GM13976 (cell line): ENCODE data around the gene NEXN.

ENCODE experiments used
- DNase-seq: peaks from one replicate; pipeline ENCODE4 v3.0.0; 2012; ENCODE audit warnings: low spot score
- in situ Hi-C: fragments of 300-500 bp; cut with MboI; formaldehyde crosslinking; loops from one replicate; pipeline ENCODE4 v1.12.0; 2022; ENCODE audit warnings: low sequenced_read_pairs, mixed read lengths, inconsistent platforms; ENCODE audit not compliant: unreplicated experiment
- TF ChIP-seq, protein P1 (sequence below): IDR thresholded peaks from 2 replicates; pipeline ENCODE4 v1.5.1; 2012; ENCODE audit warnings: borderline replicate concordance, mild to moderate bottlenecking; ENCODE audit not compliant: insufficient read depth; ENCODE audit errors: extremely low read depth, missing control alignments, control extremely low read depth

NEXN gene

DNA sequence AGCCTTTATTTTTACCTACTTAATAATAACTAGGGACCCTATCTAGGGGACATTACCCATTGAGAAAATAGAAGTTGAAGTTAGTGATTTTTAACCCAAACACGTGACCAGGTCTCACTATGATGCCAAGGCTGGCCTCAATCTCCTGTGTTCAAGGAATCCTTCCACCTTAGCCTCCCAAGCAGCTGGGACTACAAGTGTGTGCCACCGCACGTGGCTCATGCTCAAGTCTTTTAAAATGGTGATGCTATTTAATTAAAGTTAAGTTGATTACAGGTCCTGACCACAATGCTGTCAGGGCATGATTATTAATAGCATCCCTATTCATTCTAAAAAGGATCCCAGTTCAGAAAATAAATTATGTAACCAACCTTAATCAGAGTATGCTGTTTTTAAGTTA is 65.5 kb downstream of the NEXN start:
- TF ChIP-seq, protein P1, sequence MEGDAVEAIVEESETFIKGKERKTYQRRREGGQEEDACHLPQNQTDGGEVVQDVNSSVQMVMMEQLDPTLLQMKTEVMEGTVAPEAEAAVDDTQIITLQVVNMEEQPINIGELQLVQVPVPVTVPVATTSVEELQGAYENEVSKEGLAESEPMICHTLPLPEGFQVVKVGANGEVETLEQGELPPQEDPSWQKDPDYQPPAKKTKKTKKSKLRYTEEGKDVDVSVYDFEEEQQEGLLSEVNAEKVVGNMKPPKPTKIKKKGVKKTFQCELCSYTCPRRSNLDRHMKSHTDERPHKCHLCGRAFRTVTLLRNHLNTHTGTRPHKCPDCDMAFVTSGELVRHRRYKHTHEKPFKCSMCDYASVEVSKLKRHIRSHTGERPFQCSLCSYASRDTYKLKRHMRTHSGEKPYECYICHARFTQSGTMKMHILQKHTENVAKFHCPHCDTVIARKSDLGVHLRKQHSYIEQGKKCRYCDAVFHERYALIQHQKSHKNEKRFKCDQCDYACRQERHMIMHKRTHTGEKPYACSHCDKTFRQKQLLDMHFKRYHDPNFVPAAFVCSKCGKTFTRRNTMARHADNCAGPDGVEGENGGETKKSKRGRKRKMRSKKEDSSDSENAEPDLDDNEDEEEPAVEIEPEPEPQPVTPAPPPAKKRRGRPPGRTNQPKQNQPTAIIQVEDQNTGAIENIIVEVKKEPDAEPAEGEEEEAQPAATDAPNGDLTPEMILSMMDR, result no peak
- no peak for DNase-seq
- in situ Hi-C loops, result no loop called here

DNA sequence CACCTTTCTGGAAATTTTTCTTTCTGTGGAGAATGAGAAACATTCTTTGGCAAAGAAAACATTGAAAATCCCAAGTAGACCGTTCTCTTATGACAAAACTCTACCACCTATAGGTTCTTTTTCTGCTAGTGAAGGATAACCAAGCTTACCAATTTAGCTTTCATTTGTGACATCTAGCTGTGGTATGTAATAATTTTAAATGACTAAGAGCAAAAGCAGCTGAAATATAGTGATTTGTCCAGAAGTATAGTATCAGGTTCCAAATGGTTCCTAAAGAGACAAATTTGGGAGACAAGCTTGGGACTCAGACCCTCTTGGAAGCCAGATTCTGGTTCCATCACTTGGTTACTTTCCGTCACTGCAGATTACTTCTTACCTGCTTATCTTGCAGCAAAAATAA is 66.1 kb downstream of the NEXN start:
- no peak for DNase-seq
- TF ChIP-seq, protein P1, result no peak
- in situ Hi-C loops, result no loop called here

DNA sequence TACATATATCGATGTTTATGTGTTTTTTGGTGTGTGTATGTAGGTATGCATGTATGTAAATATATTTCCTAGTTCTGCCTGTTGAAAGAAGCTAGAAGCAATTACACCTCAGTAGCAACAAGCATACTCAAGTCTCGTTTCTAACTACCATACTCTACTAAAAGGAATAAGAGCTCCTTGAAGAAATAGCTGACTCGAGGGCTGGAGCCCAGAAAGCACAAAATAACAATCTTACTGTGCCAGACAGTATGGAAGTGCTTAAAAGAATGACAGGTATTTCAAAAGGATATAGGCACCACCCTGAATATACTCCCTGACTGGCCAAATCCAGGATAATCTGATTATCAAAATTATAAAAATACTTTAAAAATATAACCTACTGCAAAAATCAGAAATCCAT is 67.3 kb downstream of the NEXN start:
- TF ChIP-seq, protein P1, result no peak
- in situ Hi-C loops, result no loop called here
- no peak for DNase-seq

DNA sequence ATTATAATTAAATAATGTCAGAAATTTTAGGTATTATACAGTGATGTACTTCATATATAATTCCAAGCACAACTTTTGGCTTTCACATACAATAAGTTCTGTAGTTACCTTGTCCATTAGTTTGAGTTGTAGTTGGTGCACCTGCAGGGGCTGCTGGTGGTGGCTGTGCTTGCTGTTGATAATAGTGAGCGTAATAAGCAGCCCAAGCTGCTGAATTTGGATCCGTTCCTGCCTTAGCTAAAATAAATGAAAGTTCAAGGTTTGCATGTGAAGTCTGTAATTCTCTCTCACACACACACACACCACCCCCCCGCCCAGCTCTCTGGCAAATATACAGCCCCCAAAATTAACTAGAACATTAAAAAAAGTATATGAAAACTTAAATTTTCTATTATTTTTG is 68.0 kb downstream of the NEXN start:
- no peak for DNase-seq
- in situ Hi-C loops, result no loop called here
- TF ChIP-seq, protein P1, result no peak

DNA sequence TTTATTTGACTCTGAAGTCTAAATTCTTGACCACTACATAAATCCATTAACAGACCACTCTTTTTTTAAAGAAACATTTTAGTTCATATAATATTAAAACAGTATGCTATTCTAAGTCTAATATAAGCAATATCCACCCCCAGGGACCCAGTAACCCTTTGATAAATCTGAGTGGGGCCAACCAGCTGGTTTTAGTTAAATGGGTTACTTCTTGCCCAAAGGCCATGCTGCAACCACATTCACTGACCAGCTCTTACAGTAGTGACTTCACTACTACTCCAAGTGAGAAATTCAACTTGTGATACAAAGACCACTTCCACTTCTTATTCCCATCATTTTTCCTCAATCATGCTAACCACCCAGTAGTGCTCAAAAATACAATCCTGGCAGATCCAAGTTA is 70.0 kb downstream of the NEXN start:
- DNase-seq, result no peak
- in situ Hi-C loops, result no loop called here
- TF ChIP-seq, protein P1, result no peak

DNA sequence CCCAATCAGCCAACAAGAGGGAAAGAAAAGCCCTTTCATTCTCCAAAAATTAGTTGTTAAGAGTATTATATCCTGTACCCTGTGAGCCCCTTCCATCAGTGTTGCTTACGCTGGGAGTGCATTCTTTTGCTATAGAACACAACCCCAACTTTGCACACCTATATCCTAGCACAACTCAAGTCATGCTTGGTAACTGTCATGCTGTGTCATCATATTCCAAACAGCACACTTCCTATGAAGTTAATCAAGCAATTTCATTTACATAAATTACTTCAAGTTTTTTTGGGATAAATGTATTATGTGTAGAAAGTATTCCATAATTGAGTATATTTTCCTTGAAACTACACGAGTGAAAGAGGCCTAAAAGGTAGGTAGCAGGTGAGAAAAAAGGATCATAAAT is 70.4 kb downstream of the NEXN start:
- TF ChIP-seq, protein P1, result no peak

DNA sequence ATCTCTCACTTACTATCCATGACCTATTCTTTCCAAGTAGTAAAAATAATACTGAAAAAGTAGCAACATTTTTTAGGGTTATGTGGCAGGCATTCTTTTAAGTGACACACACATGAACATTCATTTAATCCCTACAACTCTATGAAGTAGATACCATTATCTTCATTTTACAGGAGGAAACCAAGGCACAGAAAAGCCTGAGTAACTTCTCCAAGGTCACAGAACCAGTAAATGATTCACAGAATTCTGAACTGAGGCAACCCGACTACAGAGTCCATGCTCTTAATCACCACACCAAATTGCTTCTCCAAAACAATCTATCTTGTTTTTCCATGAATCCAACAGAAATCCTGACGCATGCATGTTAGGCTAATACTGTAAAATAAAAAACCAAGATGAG is 73.0 kb downstream of the NEXN start:
- in situ Hi-C loops, result no loop called here
- no peak for DNase-seq
- TF ChIP-seq, protein P1, result no peak

More for the DNA sequence above, 70.4 kb downstream of the NEXN start:
- in situ Hi-C loops, result no loop called here
- DNase-seq, result no peak
